NCI-H2081 treated with DMSO at 0.1 percent for 48 hours (cell line): ENCODE data around the gene EIF4B.

Experiments
- DNase-seq: peaks from one replicate; lab custom pipeline; 2025; lab: John Stamatoyannopoulos, UW

Gene EIF4B

DNA sequence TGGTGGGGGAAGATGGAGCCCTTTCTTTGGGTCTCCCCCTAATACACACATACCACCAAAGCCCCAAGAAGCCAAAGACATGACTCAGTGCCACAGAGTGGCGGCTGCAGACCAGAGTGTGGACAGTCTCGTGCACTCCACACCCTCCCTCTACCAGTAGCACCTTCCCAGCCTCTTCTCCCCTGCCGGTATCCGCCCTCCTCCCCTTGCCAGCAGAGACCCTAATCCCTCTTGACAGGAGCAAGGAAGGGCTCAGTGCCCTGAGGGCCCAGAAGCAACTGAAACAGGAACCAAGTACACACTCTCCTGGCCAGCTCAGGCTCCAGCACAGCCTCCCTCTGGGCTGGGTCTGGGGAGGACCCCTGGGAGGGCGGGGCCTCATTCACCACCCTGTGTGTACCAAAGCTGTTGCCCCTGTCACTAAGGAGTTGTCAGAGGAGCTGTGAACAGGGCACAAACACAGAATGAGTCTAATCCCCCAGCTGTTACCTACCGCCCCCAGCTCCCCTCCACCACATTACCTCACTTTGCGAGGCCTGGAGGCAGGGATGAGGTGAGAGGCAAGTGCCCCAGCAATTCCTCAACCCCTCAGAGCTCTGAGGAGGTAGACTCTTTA, 64.7 kb downstream of the EIF4B start:
- no peak for DNase-seq

DNA sequence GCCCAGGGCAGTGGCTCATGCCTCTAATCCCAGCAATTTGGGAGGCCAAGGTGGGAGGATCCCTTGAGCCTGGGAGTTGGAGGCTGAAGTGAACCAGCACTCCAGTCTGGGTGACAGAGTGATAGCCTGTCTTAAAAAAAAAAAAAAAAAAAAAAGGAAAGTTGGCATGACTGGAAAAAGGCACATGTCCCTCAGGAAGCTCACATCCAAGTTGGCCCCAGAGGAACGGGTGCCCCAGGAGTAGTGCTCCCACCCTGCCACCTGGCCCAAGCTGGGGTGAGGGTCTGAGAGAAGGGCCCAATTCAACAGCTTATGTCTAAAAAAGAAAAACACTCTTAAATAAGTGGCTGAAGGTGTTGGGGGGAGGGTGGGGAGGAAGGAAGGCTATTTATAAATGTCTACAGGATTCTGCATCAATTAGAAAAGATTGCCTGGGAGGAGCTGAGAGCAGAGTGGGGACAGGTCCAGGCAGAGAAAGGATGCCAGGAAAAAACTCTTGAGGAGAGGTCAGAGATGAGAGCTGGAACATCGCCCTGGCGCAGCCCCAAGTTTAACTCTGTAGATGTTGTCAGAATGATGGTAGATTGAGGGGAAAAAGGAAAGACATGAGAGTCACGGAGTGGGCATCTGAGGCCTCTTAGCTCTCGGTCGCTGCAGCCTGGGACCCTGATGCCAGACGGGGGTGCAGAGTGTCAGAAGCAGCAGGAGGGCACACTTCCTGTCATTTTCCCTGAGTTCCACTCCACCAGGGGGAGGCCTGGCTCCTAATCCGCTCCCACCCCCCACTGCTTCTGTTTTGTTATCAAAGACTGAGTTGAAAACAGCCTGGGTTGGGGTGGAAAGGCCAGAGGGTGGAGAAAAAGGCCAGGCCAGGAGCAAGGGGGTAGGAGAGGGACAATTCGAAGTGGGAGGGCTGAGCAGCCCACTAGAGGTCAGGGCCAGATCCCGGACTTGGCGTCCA, 65.6 kb downstream of the EIF4B start:
- DNase-seq: no peak

DNA sequence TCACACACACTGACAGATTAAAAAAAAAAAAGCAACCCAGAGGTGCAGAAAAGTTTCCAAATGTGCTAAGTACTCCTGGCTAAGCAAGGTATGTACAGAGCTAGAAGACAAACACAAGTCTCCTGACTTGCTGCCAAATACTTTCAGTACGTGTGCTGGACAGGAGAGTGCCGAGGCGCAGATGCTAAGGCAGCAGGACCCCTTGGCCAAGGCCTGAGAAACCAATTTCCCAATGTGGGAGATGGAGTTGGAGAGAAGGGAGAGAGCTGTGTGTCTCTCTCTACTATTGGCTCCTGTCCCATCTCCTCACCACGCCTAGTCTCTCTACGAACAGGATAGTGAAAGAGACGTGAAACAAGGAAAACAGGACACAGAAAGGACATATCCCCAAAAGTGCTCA, 67.6 kb downstream of the EIF4B start:
- no peak for DNase-seq

DNA sequence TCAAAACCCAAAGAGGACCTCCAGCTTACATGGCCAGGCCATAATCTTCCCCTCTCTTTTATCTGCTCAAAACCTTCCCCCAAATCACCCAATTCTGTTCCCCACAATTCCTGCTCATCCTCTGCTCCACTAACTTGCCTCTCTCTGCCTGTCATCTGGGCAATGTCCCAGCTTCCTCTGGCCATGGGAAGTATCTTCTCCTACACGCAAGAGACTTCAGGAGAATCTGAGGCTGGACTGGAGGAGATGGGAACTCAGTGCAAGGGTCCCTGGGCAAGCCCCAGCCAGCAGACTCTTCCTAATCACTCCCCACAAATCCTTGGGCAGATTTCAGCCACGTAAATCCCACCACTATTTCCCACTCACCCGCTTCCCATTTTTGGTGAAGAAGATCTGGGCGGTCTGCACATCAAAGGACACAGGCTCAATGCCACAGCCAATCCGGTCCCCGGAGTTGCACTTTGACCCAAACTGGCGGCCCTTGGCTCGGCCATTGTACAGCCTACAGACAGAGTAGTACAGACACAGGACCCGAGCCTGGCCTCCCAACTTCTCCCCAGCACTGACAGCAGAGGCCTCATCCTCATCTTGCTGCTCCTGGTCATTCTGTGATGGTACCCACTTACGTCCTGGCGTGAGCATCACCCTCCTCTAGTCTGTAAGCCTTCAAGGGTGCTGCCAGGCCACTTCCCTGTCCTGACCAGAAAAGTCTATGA, 68.2 kb downstream of the EIF4B start:
- DNase-seq: no peak

DNA sequence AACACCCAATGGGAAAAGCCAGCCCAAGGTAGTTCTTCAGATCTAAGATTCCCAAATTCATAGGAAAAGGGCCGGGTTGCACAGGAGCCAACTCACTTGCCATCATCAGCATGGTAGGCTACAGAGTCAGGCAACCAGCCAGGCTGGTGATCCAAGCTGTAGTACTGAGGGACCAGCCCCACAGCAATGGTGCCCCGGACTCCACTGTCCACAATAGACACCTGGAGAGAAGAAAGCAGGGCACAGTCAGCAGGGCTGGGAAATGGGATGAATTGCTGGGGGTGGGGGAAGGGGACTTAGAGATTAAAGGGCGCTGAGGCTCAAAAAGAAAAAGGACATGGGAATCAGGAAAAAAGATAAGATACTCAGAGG, 68.7 kb downstream of the EIF4B start:
- no peak for DNase-seq

DNA sequence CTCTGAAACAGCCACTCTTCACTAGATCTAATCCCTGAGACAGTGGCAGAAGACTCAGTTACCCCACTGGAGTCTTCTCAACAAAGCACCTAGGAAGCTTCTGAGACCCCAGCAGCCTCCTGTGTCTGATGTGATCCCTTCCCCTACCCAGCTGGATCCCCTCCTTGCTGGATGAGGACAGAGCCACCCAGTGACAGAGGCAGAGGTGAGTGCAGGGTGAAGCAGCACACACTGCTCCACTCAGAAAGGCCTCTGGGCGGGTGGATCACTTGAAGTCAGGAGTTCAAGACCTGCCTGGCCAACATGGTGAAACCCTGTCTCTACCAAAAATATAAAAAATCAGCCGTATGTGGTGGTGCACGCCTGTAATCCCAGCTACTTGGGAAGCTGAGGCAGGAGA, 70.2 kb downstream of the EIF4B start:
- DNase-seq: no peak

GRCh38 chr12:53077030-53077429, 70.8 kb downstream of the EIF4B start:
- DNase-seq: no peak

GRCh38 chr12:53078425-53079225, 72.4 kb downstream of the EIF4B start:
- DNase-seq: no peak

DNA sequence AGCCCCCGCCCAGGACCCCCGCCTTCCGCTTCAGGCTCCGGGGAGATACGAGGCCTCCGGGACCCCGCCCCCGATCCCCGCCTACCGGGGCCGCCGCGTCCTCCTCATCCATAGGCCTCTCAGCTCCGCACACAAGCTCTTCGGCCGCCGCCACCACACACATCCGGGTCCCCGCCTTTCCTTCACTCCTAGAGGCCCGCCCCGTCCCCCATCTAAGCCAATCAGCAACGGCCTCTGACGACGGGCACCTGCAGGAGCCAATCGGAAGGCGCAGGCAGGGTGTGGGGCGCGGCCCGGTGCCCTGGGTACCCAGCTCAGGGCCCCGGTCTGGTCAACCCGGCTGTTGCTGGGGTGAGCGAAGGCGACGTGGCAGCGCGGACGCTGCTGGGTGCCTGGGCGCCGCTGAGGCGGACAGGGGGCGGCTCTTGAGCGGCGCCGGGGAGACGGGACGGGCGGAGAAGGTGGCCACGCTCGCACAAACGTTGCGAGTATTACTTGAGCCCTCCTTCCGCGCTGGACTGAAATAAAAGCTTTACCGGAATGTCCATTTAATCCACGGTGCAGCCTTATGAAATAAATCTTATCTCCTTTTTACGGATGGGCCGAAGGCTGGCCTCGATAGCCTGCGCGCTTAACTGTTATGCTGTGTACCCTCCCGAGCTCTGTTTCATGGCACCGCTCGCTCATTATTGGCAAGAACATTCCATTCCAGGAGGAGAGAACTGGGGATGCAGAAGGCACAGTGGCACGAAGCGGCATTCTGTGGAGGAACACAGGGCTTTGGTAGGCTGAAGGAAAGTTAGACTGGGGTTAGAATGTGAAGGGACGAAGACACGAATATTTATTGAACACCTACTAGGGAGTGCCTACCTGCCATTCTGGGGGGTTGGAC, 73.2 kb downstream of the EIF4B start, which contains the start of gene SPRYD3:
SPRYD3 (minus strand) TSS at position 165 of the 892 bp plus-strand sequence; CDS start at position 108, 57 bp downstream.
- DNase-seq: peak; percentile 68

- DNase-seq: no peak
These were observed 76.5 kb downstream of the EIF4B start for GRCh38 chr12:53082637-53083175.

- DNase-seq: no peak
These were observed 80.1 kb downstream of the EIF4B start for GRCh38 chr12:53086361-53086760.

- DNase-seq: no peak
These were observed 83.8 kb downstream of the EIF4B start for GRCh38 chr12:53090105-53090504.

GRCh38 chr12:53090554-53090953, 84.3 kb downstream of the EIF4B start:
- no peak for DNase-seq

GRCh38 chr12:53091756-53092155, 85.5 kb downstream of the EIF4B start:
- DNase-seq: no peak
